HCT116 (cell line): Measurements from ENCODE around the gene PCSK2. TPM values are rescaled to one million over a fixed set of nuclear protein-coding genes. Genes with fewer than 3 reads are reported as not detected.

Experiments
- ATAC-seq: fragments of 200-7000 bp; cut with Tn5 transposase; 2 replicates; pipeline ENCODE4 v1.9.1; 2020; ENCODE audit warnings: mild to moderate bottlenecking, moderate library complexity
- BruUV-seq: library from RNA; stranded (reverse); fragments of 400-500 nt; replicated peaks from 2 replicates; lab custom pipeline; 2021; lab: Mats Ljungman, UMichigan
- CTCF ChIA-PET: fragments of 300-600 bp; sonication (Branson Sonifier 250); formaldehyde crosslinking; loops from one replicate; lab custom pipeline; 2021; ENCODE audit warnings: antibody characterized with exemption; lab: Charles Lee
- POLR2A ChIA-PET: fragments of 300-600, 350-600 bp; sonication (Branson Sonifier 250); formaldehyde crosslinking; loops from one replicate; lab custom pipeline; 2021; ENCODE audit warnings: antibody characterized with exemption; lab: Charles Lee
- RAD21 ChIA-PET, 2 experiments: fragments of 300-600 bp; sonication (Branson Sonifier 250); formaldehyde crosslinking; loops; one replicate each; lab custom pipeline; 2023; ENCODE audit warnings: low total read pairs in 2 of 2; ENCODE audit not compliant: uncharacterized antibody in 2 of 2, unreplicated experiment in 2 of 2, low non-redundant PET in 1 of 2; lab: Charles Lee
- DNase-seq: peaks from one replicate; pipeline ENCODE4 v3.0.0-alpha.2; 2010; ENCODE audit warnings: low read depth, low spot score
- H2AFZ ChIP-seq: fragments of 200-600 bp; shearing (Covaris generic), sonication (generic); 2 replicates; pipeline ENCODE4 v1.6.1; 2017; ENCODE audit warnings: low read depth, mixed run types, mixed read lengths, antibody characterized with exemption, low read length; ENCODE audit not compliant: poor library complexity, severe bottlenecking
- H3K27ac ChIP-seq: 2 replicates; pipeline ENCODE4 v1.5.1; 2012; ENCODE audit warnings: low read depth, low read length
- H3K27me3 ChIP-seq: fragments of 200-600 bp; sonication (generic); 2 replicates; pipeline ENCODE4 v1.6.1; 2016; ENCODE audit warnings: mixed run types, low read length, mixed read lengths; ENCODE audit not compliant: insufficient read depth
- H3K36me3 ChIP-seq, 2 experiments: fragments of 200-500 bp in 1 of 2; fragments of 200-600 bp in 1 of 2; sonication (Bioruptor generic) in 1 of 2; sonication (generic) in 1 of 2; 2 replicates each; pipeline versions ENCODE4 v1.5.1 to v1.6.1; 2014 to 2016; ENCODE audit warnings: low read length in 2 of 2, inconsistent platforms in 1 of 2, mixed read lengths in 1 of 2, mixed run types in 1 of 2; ENCODE audit not compliant: insufficient read depth in 2 of 2, control insufficient read depth in 1 of 2
- H3K4me1 ChIP-seq, 2 experiments: fragments of 200-600 bp in 1 of 2; sonication (generic) in 1 of 2; 2 replicates each; pipeline versions ENCODE4 v1.5.1 to v1.6.1; 2012 to 2017; ENCODE audit warnings: low read length in 2 of 2, inconsistent platforms in 1 of 2, mild to moderate bottlenecking in 1 of 2, mixed read lengths in 1 of 2, mixed run types in 1 of 2, moderate library complexity in 1 of 2; ENCODE audit not compliant: insufficient read depth in 2 of 2, control insufficient read depth in 1 of 2
- H3K4me2 ChIP-seq: fragments of 200-600 bp; sonication (generic); 2 replicates; pipeline ENCODE4 v1.6.1; 2017; ENCODE audit warnings: mixed run types, low read length, mixed read lengths
- H3K4me3 ChIP-seq, 2 experiments: fragments of 200-600 bp in 1 of 2; sonication (generic) in 1 of 2; replicated peaks in 1 of 2; 2 replicates each; pipeline ENCODE4 v1.5.1; 2011 to 2016; ENCODE audit warnings: low read length in 2 of 2, control low read depth in 1 of 2, low read depth in 1 of 2, mild to moderate bottlenecking in 1 of 2, mixed read lengths in 1 of 2, mixed run types in 1 of 2
- H3K79me2 ChIP-seq: fragments of 200-600 bp; sonication (generic); 2 replicates; pipeline ENCODE4 v1.6.1; 2017; ENCODE audit warnings: mild to moderate bottlenecking, mixed run types, low read length, moderate library complexity, mixed read lengths; ENCODE audit not compliant: insufficient read depth
- H3K9ac ChIP-seq: fragments of 200-600 bp; sonication (generic); 2 replicates; pipeline ENCODE4 v1.6.1; 2016; ENCODE audit warnings: low read length, mixed read lengths
- H3K9me2 ChIP-seq: fragments of 200-600 bp; sonication (generic), shearing (Covaris generic); 2 replicates; pipeline ENCODE4 v1.6.1; 2017; ENCODE audit warnings: mixed run types, mild to moderate bottlenecking, moderate library complexity; ENCODE audit not compliant: insufficient read depth
- H3K9me3 ChIP-seq, 2 experiments: fragments of 200-500 bp in 1 of 2; fragments of 200-600 bp in 1 of 2; sonication (Bioruptor generic) in 1 of 2; sonication (generic) in 1 of 2; 2 replicates each; pipeline ENCODE4 v1.6.1; 2014 to 2017; ENCODE audit warnings: low read length in 2 of 2, mixed read lengths in 2 of 2, inconsistent platforms in 1 of 2, low read depth in 1 of 2, mild to moderate bottlenecking in 1 of 2, mixed run types in 1 of 2, moderate library complexity in 1 of 2; ENCODE audit not compliant: control insufficient read depth in 1 of 2, insufficient read depth in 1 of 2
- H4K20me1 ChIP-seq: fragments of 200-600 bp; sonication (generic), shearing (Covaris generic); 2 replicates; pipeline ENCODE4 v1.6.1; 2017; ENCODE audit warnings: mixed run types, mild to moderate bottlenecking, moderate library complexity; ENCODE audit not compliant: insufficient read depth
- CTCF ChIP-seq, 3 experiments: fragments of 200-600 bp in 1 of 3; sonication (generic) in 1 of 3; IDR thresholded peaks in 2 of 3; conservative IDR thresholded peaks in 1 of 3; 2 replicates each; pipeline ENCODE4 v1.5.1; 2012 to 2017; ENCODE audit warnings: low read depth in 2 of 3, low read length in 2 of 3, antibody characterized with exemption in 1 of 3, borderline replicate concordance in 1 of 3, control low read depth in 1 of 3, mild to moderate bottlenecking in 1 of 3, mixed read lengths in 1 of 3, mixed run types in 1 of 3, moderate library complexity in 1 of 3; ENCODE audit not compliant: insufficient read depth in 1 of 3
- ELF1 ChIP-seq: IDR thresholded peaks from 2 replicates; pipeline ENCODE4 v1.6.1; 2012; ENCODE audit warnings: low read depth, borderline replicate concordance
- EZH2phosphoT487 ChIP-seq: fragments of 200-600 bp; IDR thresholded peaks from 2 replicates; pipeline ENCODE4 v1.6.1; 2018; ENCODE audit warnings: antibody characterized with exemption, borderline replicate concordance
- FOSL1 ChIP-seq: IDR thresholded peaks from 2 replicates; pipeline ENCODE4 v1.6.1; 2012; ENCODE audit warnings: low read depth
- JUND ChIP-seq: IDR thresholded peaks from 2 replicates; pipeline ENCODE4 v1.6.1; 2012
- REST ChIP-seq: IDR thresholded peaks from 2 replicates; pipeline ENCODE4 v1.6.1; 2012; ENCODE audit warnings: low read depth
- SIN3A ChIP-seq: IDR thresholded peaks from 2 replicates; pipeline ENCODE4 v1.6.1; 2012; ENCODE audit warnings: low read depth
- SRF ChIP-seq: IDR thresholded peaks from 2 replicates; pipeline ENCODE4 v1.6.1; 2012; ENCODE audit warnings: low read depth
- TCF7L2 ChIP-seq: IDR thresholded peaks from 2 replicates; pipeline ENCODE4 v1.7.0; 2011; ENCODE audit warnings: borderline replicate concordance, inconsistent platforms; ENCODE audit not compliant: insufficient read depth, insufficient read length; ENCODE audit errors: extremely low read depth
- ZNF274 ChIP-seq: fragments of 200-500 bp; sonication (Bioruptor generic); IDR thresholded peaks from 2 replicates; pipeline ENCODE4 v1.6.1; 2014; ENCODE audit warnings: mild to moderate bottlenecking, low read depth, low read length, inconsistent platforms
- intact Hi-C: fragments of 100-400 bp; cut with micrococcal nuclease; formaldehyde crosslinking; loops from 2 replicates; pipeline ENCODE4 v1.10.0; 2022
- total RNA-seq: library from RNA; stranded (reverse); gene quantifications from one replicate; pipeline ENCODE4 v1.2.1, GENCODE V29; 2021; ENCODE audit not compliant: unreplicated experiment

Gene PCSK2
- total RNA-seq, 1 experiment from 2014 or later, result not detected

- Histone ChIP-seq H3K9me2 (no peaks in the 10 kb centered on the region), H2AFZ (no peak overlapping the region), H3K36me3 (no peaks in the 10 kb centered on the region), H3K4me2 (no peak overlapping the region), H3K79me2 (no peaks in the 10 kb centered on the region), H3K27me3 (peaks cover 40% of the 10 kb centered on the region), H3K4me1 (no peaks in the 10 kb centered on the region), H3K9ac (no peak overlapping the region), H4K20me1 (no peaks in the 10 kb centered on the region), H3K27ac (no peak overlapping the region), H3K9me3 (no peaks in the 10 kb centered on the region), H3K4me3 (no peak overlapping the region)
- CTCF ChIA-PET, result interaction anchor here (1.5 kb wide), 1 partner anchor 11 kb away, joined by 4 read pairs; no protein-coding TSS in a partner anchor
- intact Hi-C loops, result no loop called here
- DNase-seq (no peak), ATAC-seq (no peak)
- TF ChIP-seq ELF1 (no peak), REST (no peak), SIN3A (no peak), FOSL1 (no peak), SRF (no peak), EZH2phosphoT487 (no peak), CTCF (IDR thresholded peaks at IDR 0.05 in 2 of 3, conservative IDR thresholded peaks at IDR 0.05 in 1 of 3; ENCODE audit: borderline replicate concordance in 1 of 3, insufficient read depth in 1 of 3, low read depth in 2 of 3, low read length in 2 of 3) (no peak), TCF7L2 (no peak), JUND (no peak), ZNF274 (no peak)
- POLR2A ChIA-PET, result no interaction called here
- no TSS peak for BruUV-seq
- RAD21 ChIA-PET, result no interaction called here
These were observed 192.7 kb downstream of the PCSK2 start for GRCh38 chr20:17419479-17420041.
